ENCODE measurements around the gene WFIKKN1. TPM values are rescaled to one million over a fixed set of nuclear protein-coding genes. Genes with fewer than 3 reads are reported as not detected.

The WFIKKN1 gene
- total RNA-seq, 1 donor from 2014 or later = 0.56 TPM

DNA sequence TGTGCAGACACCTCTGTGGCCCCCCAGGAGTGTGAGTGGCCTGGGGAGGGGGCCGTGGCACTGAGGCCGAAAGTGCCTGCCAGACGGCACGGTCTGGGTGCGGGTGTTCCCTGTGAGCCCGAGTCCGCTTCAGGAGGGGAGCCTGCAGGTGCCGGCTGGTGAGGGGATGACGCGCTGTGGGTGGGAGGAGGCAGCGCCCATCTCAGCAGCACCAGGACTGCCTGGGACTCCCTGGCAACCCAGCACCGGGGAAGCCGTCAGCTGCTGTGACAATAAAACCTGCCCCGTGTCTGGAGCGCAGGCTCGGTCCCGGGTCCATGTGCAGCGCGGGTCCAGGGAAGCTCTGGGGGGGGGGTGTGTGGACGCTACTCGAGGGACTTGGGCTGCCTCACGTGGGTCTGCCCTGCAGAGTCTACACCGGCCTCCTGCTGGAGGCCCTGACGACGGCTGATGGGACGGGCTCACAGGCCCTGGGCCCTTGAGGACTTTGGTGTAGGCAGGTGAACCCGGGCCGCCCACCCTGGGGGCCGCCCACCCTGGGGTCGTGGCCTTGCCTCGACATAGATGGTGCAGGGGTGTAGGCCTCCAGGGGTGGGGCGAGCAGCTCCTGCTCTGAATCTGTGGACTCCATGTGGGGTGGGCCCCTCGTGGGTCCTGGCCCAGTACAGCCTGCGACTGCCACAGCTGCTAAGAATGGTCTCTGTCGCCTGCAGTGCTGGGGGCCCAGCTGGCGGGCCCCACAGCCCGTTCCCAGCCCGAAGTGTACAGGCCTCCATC lies 46.8 kb upstream of the WFIKKN1 start:
- no peaks in the 10 kb centered on the region for H3K27me3 Mint-ChIP-seq (ENCODE audit: unreplicated experiment)
- peaks cover 11% of the 10 kb centered on the region for H3K4me1 Mint-ChIP-seq (ENCODE audit: unreplicated experiment)
- no peaks in the 10 kb centered on the region for H3K36me3 Mint-ChIP-seq (ENCODE audit: unreplicated experiment)
- TF ChIP-seq, protein P1, sequence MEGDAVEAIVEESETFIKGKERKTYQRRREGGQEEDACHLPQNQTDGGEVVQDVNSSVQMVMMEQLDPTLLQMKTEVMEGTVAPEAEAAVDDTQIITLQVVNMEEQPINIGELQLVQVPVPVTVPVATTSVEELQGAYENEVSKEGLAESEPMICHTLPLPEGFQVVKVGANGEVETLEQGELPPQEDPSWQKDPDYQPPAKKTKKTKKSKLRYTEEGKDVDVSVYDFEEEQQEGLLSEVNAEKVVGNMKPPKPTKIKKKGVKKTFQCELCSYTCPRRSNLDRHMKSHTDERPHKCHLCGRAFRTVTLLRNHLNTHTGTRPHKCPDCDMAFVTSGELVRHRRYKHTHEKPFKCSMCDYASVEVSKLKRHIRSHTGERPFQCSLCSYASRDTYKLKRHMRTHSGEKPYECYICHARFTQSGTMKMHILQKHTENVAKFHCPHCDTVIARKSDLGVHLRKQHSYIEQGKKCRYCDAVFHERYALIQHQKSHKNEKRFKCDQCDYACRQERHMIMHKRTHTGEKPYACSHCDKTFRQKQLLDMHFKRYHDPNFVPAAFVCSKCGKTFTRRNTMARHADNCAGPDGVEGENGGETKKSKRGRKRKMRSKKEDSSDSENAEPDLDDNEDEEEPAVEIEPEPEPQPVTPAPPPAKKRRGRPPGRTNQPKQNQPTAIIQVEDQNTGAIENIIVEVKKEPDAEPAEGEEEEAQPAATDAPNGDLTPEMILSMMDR (IDR thresholded peaks at IDR 0.05) = no peak
- no peaks in the 10 kb centered on the region for H3K9me3 Mint-ChIP-seq (ENCODE audit: unreplicated experiment)
- no peak overlapping the region for H3K27ac Mint-ChIP-seq (ENCODE audit: unreplicated experiment)
- H3K4me3 Mint-ChIP-seq (ENCODE audit: unreplicated experiment) = no peak overlapping the region
- no peak for DNase-seq (ENCODE audit: extremely low spot score, unreplicated experiment)

DNA sequence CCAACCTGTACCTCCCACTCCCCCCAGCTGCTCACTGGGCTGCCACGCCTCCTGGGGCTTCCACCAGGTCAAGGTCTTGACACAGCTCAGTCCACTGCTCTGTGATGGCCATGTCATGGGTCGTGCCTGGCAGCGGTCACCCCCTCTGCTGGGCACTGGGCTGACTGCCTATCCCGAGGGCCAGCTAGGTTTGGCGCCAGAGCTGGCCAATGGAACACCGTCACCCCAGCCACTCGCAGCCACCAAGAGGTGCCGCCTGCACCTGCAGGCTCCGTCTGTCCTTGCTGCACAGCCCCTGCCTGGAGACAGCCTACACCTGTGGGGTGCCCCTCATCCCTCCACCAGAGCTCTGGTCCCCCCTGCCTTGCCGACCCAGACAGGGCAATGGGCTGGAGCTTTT lies 45.4 kb upstream of the WFIKKN1 start:
- Mint-ChIP-seq H3K27ac (ENCODE audit: unreplicated experiment) (no peak overlapping the region), H3K9me3 (ENCODE audit: unreplicated experiment) (no peaks in the 10 kb centered on the region), H3K36me3 (ENCODE audit: unreplicated experiment) (no peaks in the 10 kb centered on the region), H3K4me3 (ENCODE audit: unreplicated experiment) (no peak overlapping the region), H3K4me1 (ENCODE audit: unreplicated experiment) (peaks cover 11% of the 10 kb centered on the region), H3K27me3 (ENCODE audit: unreplicated experiment) (no peaks in the 10 kb centered on the region)
- DNase-seq (ENCODE audit: extremely low spot score, unreplicated experiment) = no peak
- TF ChIP-seq, protein P1 (IDR thresholded peaks at IDR 0.05) = no peak

- no peaks in the 10 kb centered on the region for H3K9me3 Mint-ChIP-seq (ENCODE audit: unreplicated experiment)
- TF ChIP-seq, protein P1 (IDR thresholded peaks at IDR 0.05) = no peak
- DNase-seq (ENCODE audit: extremely low spot score, unreplicated experiment) = no peak
- peaks cover 18% of the 10 kb centered on the region for H3K4me1 Mint-ChIP-seq (ENCODE audit: unreplicated experiment)
- no peaks in the 10 kb centered on the region for H3K36me3 Mint-ChIP-seq (ENCODE audit: unreplicated experiment)
- H3K27ac Mint-ChIP-seq (ENCODE audit: unreplicated experiment) = no peak overlapping the region
- no peak overlapping the region for H3K4me3 Mint-ChIP-seq (ENCODE audit: unreplicated experiment)
- H3K27me3 Mint-ChIP-seq (ENCODE audit: unreplicated experiment) = no peaks in the 10 kb centered on the region
These were observed 44.6 kb upstream of the WFIKKN1 start for GRCh38 chr16:586047-586644.

DNA sequence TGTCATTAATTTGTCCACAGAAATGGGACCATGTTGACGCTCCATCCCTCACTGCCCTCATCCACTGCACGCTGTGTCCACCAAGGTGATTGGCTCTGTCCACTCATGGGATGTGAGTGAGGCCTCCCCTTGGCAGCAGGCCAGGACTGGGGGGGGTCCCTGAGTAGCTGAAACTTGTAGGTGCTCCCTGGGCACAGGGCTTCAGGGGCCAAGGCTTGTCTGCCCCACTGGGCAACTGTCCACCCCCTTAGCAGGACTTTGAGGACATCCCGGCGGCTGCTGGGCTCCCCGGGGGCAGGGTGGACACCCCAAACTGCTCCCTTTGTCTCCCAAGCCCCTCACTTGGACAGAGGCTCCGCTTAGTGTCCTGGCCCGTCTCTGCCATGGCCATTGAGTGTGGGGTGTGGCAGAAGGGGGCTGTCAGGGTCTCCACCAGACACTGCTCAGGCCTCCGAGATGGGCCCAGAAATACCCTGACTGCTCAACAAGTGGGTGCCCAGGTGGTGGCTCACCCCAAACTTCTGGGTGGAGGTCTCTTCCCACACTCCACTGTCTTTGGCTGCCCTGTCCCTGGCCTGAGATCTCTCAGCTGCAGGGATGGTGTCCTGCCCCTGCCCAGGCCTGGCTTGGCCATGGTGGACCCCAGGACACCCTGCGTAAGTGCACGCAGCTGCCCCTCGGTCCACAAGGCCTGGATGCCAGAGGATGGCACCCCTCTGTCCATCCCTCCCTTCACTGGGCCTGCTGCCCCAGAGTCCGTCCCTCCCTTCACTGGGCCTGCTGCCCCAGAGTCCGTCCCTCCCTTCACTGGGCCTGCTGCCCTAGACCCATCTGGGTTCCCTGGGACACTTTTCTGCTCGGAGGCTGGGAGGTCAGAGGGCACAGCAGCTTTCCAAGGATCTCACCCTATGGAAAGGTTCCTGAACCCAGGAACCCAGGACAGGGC lies 43.9 kb upstream of the WFIKKN1 start:
- H3K27me3 Mint-ChIP-seq (ENCODE audit: unreplicated experiment) = no peaks in the 10 kb centered on the region
- peak overlapping the region; percentile 54 for H3K27ac Mint-ChIP-seq (ENCODE audit: unreplicated experiment)
- peak overlapping the region; percentile 69 for H3K4me3 Mint-ChIP-seq (ENCODE audit: unreplicated experiment)
- peaks cover 23% of the 10 kb centered on the region for H3K4me1 Mint-ChIP-seq (ENCODE audit: unreplicated experiment)
- TF ChIP-seq, protein P1 (IDR thresholded peaks at IDR 0.05) = no peak
- no peaks in the 10 kb centered on the region for H3K36me3 Mint-ChIP-seq (ENCODE audit: unreplicated experiment)
- H3K9me3 Mint-ChIP-seq (ENCODE audit: unreplicated experiment) = no peaks in the 10 kb centered on the region
- DNase-seq (ENCODE audit: extremely low spot score, unreplicated experiment) = no peak

DNA sequence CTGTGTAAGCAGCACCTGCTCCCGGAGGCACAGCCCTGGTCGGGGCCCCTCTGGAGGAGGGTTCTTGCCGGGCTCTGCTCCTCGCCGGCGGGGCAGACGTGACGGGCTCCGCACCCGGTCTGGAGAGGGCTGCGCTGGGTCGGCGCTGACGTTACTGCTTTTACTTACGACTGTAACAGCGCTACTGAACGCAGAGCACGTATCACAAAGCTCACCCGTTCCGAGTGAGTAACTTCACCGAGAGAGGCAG lies 42.2 kb upstream of the WFIKKN1 start:
- Mint-ChIP-seq H3K27me3 (ENCODE audit: unreplicated experiment) (no peaks in the 10 kb centered on the region), H3K4me1 (ENCODE audit: unreplicated experiment) (peaks cover 36% of the 10 kb centered on the region), H3K27ac (ENCODE audit: unreplicated experiment) (peak overlapping the region; percentile 89), H3K9me3 (ENCODE audit: unreplicated experiment) (no peaks in the 10 kb centered on the region), H3K4me3 (ENCODE audit: unreplicated experiment) (peak overlapping the region; percentile 84), H3K36me3 (ENCODE audit: unreplicated experiment) (peaks cover 1% of the 10 kb centered on the region)
- no peak for DNase-seq (ENCODE audit: extremely low spot score, unreplicated experiment)
- TF ChIP-seq, protein P1 (IDR thresholded peaks at IDR 0.05) = no peak

All from osteocyte (in vitro differentiated cells).